Measurements from ENCODE around the gene CARD19.

CARD19 gene, protein sequence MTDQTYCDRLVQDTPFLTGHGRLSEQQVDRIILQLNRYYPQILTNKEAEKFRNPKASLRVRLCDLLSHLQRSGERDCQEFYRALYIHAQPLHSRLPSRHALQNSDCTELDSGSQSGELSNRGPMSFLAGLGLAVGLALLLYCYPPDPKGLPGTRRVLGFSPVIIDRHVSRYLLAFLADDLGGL

DNA sequence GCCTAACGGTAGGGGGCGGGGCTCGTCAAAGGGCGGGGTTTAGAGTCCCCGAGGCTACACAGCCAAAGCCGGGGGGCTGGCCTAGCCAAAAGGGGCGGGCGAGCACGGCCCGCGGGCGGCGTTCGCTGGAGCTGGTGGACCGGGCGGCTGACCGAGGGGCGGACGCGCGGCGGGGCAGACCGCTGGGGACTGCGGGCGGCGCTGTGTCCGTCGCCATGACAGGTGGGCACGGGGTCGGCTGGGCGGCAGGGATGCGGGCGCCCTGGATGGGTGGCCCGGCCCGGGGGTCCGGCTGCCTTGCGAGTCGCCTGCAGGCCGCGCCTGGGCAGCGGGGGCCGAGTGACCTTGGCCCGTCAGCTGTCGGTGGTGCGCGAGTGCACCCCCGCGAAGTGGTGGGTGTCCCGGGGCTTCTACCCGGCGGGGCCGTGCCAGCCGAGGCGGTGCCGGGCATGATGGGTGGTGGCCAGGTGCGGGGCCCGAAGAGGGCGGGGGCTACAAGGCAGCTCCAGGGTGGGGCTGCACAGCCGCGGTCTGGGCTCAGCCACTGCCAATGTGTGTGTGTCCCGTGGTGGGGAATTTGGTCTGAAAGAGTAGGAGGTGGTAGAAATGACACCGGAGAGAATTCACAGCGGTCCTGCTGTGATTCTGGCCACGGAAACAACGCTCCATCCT is at the start of gene CARD19:
Gene CARD19, plus strand, starts transcription at position 87 of the 672 bp plus-strand sequence. Its CDS starts 129 bp downstream, at position 216.
- in situ Hi-C loops (cut with HindIII; ENCODE audit: low sequenced_read_pairs), result no loop called here

DNA sequence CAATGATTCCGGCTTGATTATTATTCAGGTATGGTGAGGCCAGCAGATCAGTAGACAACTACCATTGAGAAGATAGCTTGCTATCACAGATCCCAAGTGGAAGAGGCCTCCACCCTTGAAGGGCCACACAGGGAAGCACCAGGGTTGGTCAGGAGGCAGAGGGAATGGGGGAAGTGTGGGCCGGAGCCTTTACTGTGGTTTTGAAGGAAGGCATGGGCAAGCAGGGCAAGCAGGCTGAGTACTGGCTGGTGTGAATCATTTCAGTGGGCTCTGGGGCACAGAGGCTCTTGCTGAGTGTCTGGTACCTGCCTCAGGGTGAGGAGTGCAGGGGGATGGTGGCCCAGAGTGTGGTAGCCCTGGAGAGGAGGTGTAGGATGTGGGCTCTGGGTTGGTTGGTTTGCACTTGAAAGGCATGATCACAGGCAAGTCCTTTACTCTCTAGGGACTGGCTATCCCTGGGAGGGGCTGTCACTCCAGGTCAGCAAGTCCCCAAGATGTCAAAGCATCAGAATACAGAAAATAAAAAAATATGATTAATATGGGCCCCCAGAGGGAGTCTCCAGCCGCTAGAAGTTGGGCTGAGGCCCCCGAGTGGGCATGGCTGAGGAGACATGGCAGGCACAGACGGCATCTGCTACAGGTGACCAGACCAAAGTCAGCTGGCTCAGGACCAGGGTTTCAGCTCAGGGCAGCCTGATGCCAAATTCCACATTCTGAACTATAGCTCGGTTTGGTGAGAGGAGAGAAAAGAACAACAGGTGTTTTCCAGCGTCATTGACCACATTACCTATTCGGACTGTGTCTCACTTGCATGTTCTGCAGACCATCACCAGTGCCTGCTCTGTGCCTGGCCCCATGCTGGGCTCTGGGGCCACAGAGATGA is 47.2 kb upstream of the CARD19 start:
- in situ Hi-C loops (cut with HindIII; ENCODE audit: low sequenced_read_pairs), result no loop called here

DNA sequence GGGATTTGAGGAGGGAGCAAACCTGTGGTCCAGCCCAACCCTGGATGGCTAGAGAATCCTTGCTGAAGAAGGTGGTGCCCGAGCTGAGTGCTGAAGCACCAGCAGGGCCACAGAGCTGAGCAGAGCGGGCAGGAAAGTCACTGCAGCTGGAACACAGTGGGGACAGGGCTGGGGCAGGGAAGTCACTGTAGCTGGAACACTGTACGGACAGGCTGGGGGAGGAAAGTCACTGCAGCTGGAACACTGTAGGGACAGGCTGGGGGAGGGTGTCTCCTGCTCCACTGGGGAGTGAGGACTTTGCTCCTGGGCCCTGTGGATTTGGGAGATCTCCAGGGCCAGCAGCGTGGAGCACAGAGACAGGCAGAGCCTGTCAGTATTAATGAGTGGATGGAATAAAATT is 46.5 kb upstream of the CARD19 start:
- in situ Hi-C loops (cut with HindIII; ENCODE audit: low sequenced_read_pairs), result no loop called here

DNA sequence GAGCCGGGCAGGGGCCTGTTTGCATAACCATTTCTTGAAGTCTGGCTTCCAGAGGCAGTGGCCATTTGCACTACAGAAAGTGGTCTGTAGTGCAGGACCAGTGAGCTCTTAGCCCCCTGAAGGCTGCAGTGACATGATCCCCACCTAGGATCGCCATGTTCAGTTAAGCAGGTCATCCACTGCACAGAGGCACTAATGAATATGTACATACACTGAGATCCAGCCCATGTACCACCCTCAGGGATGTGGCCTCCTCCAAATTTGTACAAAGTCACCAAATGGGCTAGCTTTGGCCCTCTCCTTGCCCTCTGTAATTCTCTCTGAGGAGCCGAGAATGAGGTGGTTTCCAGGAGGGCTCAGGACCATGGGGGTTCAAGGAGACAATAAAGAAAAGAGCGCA is 45.8 kb upstream of the CARD19 start:
- in situ Hi-C loops (cut with HindIII; ENCODE audit: low sequenced_read_pairs), result no loop called here

DNA sequence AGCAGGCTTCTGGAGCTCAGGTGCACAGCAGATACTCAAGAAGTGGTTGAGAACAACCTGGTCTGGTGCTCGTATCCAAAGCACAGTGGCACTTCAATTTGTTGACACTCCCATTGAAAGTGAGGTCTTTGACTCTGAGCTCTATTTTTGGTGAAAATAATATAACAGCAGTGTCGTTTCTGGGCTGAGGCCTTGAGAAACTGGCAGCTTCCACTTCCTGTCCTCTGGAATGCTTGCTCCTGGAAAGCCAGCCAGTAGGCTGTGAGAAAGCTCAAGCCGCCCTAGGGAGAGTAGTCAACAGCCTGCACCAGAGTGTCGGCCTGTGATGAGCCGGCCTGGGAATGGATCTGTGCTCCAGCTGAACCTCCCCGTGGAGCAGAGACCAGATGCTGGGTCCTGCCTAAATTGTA is 44.3 kb upstream of the CARD19 start:
- in situ Hi-C loops (cut with HindIII; ENCODE audit: low sequenced_read_pairs), result no loop called here

GRCh38 chr9:93052791-93053540 is 43.1 kb upstream of the CARD19 start:
- in situ Hi-C loops (cut with HindIII; ENCODE audit: low sequenced_read_pairs), result no loop called here

- in situ Hi-C loops (cut with HindIII; ENCODE audit: low sequenced_read_pairs), result no loop called here
These were observed 42.2 kb upstream of the CARD19 start for GRCh38 chr9:93053781-93054331.

GRCh38 chr9:93054758-93055704 is 41.0 kb upstream of the CARD19 start:
- in situ Hi-C loops (cut with HindIII; ENCODE audit: low sequenced_read_pairs), result no loop called here

DNA sequence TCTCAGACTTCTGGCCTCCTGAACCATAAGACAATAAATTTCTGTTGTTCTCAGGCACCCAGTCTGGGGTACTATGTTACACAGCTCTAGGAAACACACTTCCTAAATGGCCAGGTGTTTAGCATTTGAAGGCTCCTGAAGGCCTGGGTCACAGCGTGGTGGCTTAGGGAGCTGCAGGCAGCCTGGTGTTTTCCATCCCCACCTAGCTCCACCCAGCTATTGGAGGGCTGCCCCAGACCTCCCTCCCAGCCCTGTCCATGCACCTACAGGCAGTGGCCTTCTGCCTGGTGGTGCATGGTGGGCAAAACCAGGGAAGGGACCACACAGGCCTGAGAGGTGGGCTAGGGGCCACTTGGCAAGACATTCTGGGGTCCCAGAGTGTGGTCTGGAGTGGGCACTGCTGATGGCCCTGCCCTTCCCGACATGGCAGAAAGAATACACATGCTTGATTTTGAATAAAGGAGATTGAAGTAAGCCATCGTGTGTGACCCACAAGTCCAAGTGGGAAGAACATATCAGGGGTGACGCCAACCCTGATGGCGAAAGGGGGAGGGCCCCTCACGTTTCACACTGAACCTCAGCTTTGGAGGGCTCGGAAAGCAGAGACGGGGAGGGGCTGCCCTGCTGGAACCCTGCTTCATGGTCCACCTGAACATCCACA is 38.8 kb upstream of the CARD19 start:
- in situ Hi-C loops (cut with HindIII; ENCODE audit: low sequenced_read_pairs), result no loop called here

- in situ Hi-C loops (cut with HindIII; ENCODE audit: low sequenced_read_pairs), result no loop called here
These were observed 38.2 kb upstream of the CARD19 start for GRCh38 chr9:93057703-93058354.

GRCh38 chr9:93058355-93059010 is 37.5 kb upstream of the CARD19 start, which contains the start of gene SUSD3:
TSS of gene SUSD3 (plus strand) at chr9:93058701. CDS start at chr9:93058743, 42 bp downstream.
- in situ Hi-C loops (cut with HindIII; ENCODE audit: low sequenced_read_pairs), result no loop called here

DNA sequence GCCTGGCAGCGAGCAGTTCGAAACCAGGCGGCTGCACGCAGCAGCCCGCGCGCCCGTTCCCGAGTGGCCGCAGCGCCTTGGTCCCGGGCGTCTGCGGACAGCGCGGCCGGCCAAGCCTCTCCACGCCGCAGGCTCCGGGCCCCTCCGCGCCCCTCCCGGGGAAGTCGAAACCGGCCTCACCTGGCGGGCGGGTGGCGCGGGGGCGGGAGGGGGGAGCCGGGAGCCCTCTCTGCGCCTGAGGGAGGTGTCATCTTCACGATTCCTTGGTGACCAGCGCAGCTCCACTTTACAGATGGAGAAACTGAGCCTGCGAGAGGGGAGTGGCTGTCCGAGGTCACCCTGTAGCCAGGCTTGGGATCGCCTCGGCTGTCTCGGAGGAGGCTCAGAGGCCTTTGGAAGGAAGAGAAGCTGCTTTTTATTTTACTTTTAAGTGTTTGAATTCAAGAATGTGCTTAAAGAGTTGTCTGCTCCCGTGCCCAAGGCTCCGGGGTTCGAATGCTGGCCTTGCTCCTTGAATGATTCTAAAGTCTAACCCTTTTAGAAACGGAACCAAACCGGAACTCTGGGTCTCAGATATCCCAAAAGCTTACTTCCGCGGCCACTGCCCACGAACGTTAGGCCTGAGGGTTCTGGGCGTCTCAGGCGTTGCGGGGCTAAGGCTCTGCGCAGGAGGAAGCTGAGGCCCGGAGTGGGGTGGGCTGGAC is 36.9 kb upstream of the CARD19 start:
- in situ Hi-C loops (cut with HindIII; ENCODE audit: low sequenced_read_pairs), result no loop called here

DNA sequence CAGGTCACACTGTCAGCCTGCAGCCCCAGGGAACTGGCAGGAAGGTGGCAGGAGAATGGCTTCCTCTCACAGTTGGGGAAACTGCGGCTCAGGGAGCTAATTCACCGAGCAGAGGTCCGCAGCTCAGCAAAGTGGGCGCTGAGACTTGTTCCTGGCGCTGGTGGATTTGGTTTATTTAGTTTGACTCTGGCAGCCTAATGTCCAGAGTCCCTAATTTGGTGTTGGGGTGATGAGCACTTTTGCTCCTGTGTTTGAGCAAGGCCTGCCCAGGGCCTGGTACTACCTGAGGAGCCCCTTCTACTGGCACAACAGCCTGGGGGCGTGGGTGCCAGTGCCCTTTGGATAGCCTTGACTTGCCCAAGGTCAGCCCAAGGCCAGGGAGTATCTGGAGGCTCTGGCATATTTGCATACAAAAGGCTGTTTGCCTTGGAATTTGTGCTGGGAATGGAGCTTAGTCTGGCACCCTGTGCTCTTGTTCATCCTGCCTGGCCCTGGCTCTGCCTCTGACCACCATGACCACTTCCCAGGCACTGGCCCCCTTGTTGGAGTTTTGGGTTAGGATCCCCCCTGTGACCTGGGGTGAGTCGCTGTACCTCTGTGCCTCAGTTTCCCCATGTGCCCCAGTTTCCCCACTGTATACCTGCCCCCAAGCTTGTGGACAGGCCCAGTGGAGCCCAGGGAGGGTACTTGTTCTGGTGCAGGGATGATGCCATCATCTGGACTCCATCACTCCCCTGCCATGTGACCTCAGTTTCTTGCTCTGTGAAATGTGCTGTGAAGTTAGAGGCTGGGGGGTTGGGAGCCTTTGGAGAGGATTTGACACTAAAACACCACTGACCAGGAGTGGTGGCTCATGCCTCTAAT is 36.1 kb upstream of the CARD19 start:
- in situ Hi-C loops (cut with HindIII; ENCODE audit: low sequenced_read_pairs), result no loop called here

- in situ Hi-C loops (cut with HindIII; ENCODE audit: low sequenced_read_pairs), result no loop called here
These were observed 35.2 kb upstream of the CARD19 start for GRCh38 chr9:93060746-93061259.

- in situ Hi-C loops (cut with HindIII; ENCODE audit: low sequenced_read_pairs), result no loop called here
These were observed 34.7 kb upstream of the CARD19 start for GRCh38 chr9:93061260-93061751.
